ENCODE measurements around the gene PDGFRB.

GRCh38 chr5:150143350-150144245 is 12.0 kb downstream of the PDGFRB start:
- TF ChIP-seq POLR2A (conservative IDR thresholded peaks at IDR 0.05) (no peak), FOXP1 (CRISPR knock-in tag; IDR thresholded peaks at IDR 0.05) (no peak), ZNF354B (CRISPR knock-in tag; IDR thresholded peaks at IDR 0.05) (no peak), ZNF639 (CRISPR knock-in tag; conservative IDR thresholded peaks at IDR 0.05 in 1 of 2, IDR thresholded peaks at IDR 0.05 in 1 of 2) (no peak), IRF2 (CRISPR knock-in tag; IDR thresholded peaks at IDR 0.05) (no peak), GABPA (tag; conservative IDR thresholded peaks at IDR 0.05; ENCODE audit: low read depth) (no peak; the same call in 1 of the 2 replicates)
